Measurements from ENCODE around the gene CD24.
"Not testable (repeated sequence)": the region's sequence is repeated elsewhere in the genome, so short reads cannot be mapped to it uniquely, and the experiment has no call there.

CD24 gene, protein sequence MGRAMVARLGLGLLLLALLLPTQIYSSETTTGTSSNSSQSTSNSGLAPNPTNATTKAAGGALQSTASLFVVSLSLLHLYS

DNA sequence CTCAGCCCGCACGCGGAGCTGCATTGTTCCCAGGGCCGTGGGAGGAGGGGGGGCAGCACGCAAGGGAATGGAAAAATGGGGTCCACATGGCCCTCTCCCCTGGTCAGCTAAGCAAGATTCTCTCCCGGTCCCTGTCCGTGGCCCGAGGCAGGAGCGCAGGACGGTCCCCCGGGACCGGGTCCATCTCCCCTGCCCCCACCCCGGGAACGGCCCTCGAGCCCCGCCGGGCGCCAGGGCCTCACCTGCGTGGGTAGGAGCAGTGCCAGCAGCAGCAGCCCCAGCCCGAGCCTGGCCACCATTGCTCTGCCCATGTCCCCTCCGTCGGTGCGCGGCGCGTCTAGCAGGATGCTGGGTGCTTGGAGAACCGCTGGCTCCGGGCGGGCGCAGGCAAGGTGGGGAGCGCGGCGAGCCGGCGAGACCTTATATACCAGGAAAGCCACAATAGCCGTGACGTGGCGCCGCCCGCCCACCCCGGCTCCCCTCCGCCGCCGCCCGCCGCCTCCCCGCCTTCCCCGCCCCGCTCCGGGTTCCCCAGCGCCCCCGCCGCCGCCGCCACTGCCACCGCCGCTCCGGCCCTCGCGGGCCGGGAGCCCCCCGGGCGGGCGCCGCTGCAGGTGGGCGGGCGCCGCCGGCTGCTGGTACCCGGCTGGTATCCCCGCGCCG lies at the start of gene CD24:
TSS of gene CD24 (minus strand) at position 394 of the 663 bp plus-strand sequence. CDS start at position 311, 83 bp downstream.
- no peak for DNase-seq (ENCODE audit: low read depth, low spot score)

- no peak for DNase-seq (ENCODE audit: low read depth, low spot score)
These were observed 47.1 kb upstream of the CD24 start for GRCh38 chr6:107021446-107022185.

GRCh38 chr6:107020239-107020638 lies 45.7 kb upstream of the CD24 start:
- DNase-seq (ENCODE audit: low read depth, low spot score), result no peak

GRCh38 chr6:107019628-107020027 lies 45.1 kb upstream of the CD24 start:
- not testable (repeated sequence) for DNase-seq (ENCODE audit: low read depth, low spot score)

DNA sequence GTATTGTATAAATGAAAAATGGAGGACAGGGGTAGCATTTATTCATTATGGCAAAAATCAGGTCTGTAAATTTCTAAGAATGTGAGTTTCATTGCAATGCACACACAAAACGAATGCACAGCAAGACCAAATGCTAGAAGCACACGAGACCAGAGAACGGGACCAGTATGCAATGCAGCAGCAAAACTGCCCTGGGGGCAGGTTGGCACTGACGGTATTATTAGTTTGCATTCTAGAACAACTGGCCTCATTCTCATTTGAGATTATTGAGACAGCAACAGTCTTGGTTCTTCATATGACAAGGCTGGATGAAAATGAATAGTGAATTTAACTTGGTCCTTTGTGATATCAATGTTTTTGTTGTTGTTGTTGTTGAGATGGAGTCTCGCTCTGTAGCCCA lies 44.5 kb upstream of the CD24 start:
- DNase-seq (ENCODE audit: low read depth, low spot score), result no peak

GRCh38 chr6:107009499-107009898 lies 35.0 kb upstream of the CD24 start:
- no peak for DNase-seq (ENCODE audit: low read depth, low spot score)

DNA sequence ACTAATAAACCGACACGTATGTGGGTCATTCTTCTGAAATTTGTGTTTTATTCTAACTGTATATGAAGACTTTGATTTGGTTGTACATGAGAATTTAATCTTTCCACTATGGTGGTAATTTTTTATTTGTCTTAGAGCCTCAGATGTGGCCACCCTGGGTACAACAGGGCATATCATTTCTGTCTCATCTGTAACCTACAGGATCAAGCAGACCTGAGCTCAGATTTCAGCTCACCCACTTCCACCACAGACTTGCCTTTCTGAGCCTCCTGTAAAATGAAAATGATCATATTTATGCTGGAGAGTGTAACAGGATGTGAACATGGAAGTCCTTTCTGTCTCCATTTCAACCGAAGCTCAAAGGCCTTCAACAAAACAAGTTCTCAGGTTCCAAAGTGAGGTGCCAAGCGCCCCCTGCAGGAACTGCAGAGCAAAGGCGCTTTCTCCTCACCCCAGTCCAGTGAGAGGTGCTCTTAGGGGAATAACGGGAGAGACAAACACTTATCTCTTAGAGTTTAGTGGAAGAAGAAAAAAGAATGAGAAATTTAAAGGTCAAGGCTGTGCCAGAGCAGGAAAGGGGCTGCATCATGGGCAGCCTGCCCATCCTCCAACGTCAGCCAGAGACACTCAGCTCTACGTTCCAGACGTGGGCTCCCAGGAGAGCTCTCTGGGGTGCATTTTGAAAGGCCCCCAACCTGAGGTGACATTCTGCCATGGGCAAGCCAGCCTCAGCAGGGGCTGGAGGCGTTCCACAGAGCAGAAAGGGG lies 23.0 kb upstream of the CD24 start:
- DNase-seq (ENCODE audit: low read depth, low spot score), result no peak

- no peak for DNase-seq (ENCODE audit: low read depth, low spot score)
These were observed 21.1 kb upstream of the CD24 start for GRCh38 chr6:106995640-106996039.

DNA sequence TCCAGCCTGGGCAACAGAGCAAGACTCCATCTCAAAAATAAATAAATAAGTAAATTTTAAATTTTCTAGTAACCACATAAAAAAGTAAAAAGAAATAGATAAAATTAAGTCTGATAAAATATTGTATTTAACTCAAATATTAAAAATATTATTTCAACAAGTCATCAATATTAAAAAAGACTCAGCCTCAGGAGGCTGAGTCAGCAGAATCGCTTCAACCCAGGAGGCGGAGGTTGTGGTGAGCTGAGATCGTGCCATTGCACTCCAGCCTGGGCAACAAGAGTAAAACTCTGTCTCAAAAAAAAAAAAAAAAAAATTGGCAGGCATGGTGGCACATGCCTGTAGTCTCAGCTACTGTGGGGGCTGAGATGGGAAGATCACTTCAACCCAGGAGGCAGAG lies 15.2 kb upstream of the CD24 start:
- not testable (repeated sequence) for DNase-seq (ENCODE audit: low read depth, low spot score)

DNA sequence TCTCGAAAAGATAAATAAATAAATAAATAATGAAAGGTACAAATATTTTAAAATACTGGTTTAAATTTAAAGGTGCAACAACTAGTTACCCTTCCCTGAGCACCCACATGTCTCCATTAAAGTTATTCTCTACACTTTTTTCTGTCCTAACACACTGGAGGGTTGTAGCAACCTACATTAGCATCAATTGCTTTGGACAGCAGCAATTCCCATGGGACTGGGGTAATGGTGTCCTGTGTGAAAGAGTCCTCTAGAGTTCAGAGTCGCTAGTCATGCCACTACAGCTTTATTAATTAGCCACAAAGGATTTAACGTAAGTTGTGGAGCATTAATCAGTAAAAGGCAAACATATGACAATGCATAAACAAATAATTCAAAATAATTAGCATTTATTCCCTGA lies 14.1 kb upstream of the CD24 start:
- no peak for DNase-seq (ENCODE audit: low read depth, low spot score)

GRCh38 chr6:106981926-106982325 lies 7.4 kb upstream of the CD24 start:
- no peak for DNase-seq (ENCODE audit: low read depth, low spot score)

DNA sequence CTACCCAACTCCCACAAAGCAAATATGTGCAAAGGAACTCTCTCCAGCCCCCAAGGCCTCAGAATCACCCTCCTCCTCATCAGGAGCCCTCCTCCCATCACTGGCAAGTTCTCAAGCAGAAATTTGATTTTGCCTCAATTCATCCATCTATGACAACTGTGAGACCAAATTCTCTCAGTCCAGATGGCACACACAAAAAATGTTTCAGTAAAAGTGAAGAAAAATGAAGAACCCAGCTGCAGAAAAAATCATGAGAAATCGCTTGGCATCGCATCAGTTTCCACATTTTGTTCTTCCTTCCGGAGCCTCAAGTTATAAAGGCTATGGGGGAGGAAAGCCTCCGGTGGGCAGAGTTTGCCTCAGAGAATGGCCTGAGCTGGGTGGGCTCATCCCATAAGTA lies 6.4 kb upstream of the CD24 start:
- no peak for DNase-seq (ENCODE audit: low read depth, low spot score)

GRCh38 chr6:106979435-106979884 lies 4.9 kb upstream of the CD24 start:
- DNase-seq (ENCODE audit: low read depth, low spot score), result peak; percentile 58

DNA sequence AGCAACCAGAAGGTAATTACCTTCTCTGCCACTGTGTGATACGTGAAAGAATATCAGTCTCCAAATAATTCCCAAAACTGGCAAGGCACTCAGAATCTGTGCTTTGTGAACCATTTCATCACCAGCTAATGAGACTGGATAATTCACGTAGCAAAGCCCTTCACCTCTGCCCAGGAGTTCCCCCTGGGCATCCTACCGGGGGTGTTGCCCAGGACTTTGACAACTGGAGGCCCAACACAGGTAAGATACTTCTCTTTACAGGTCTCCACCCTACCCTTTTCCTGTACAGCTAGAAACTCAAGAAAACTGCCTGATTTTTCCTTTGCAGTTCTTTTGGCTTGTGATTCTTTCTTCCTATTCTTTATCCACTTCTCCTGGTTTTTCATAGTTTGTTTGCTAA lies 2.7 kb upstream of the CD24 start:
- no peak for DNase-seq (ENCODE audit: low read depth, low spot score)

DNA sequence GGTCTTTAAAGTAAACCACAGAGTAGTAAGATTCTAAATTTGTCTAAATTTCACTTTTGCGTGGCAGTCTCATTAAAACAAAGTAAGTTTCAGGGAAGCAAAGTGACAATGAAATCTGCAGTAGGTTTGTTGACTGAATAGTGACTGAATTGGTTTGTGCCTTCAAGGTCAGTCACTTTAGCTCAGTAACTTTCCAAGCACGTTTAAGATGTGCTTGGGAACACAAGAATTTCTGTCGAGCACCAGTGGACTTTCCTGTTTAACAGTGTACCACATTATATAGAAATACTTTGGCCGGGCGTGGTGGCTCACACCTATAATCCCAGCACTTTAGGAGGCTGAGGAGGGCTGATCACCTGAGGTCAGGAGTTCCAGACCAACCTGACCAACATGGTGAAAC lies 1.7 kb upstream of the CD24 start:
- DNase-seq (ENCODE audit: low read depth, low spot score), result no peak

- no peak for DNase-seq (ENCODE audit: low read depth, low spot score)
These were observed 1.2 kb upstream of the CD24 start for GRCh38 chr6:106975738-106976064.

DNA sequence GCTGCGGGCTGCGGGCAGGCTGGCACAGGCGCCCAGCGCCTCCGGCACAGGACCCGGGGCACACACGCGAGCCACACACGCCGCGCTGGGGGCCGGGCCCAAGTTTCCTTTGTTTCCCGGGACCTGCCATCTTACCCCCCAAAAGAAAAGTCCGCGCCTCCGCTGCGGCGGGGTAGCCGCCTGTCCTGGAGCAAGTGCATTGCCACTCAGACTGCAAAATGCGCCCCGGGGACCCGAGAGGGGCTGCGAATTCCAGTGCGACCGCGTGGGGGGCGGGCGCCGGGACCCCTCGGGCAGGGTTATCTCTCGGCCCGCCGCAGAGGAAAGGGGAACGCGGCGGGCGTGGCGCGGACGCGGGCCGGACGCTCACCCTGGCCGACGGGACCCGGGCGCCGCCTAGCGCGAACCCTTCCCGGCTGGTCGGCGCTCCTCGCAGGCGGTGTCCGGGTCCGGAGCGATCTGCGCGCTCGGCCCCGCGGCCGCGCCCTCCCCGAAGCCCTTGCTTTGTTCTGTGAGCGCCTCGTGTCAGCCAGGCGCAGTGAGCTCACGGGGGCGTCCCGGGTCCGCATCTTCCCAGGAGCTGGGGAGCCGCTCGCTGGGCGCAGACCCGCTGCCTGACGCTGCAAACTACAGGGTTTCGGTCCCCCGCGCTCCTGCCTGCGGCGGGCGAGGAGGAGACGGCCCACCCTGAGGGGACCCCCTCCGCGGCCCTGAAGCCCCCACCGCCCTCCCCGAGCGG lies 639 bp upstream of the CD24 start:
- no peak for DNase-seq (ENCODE audit: low read depth, low spot score)

GRCh38 chr6:106973836-106974335 lies 643 bp downstream of the CD24 start:
- DNase-seq (ENCODE audit: low read depth, low spot score), result no peak

DNA sequence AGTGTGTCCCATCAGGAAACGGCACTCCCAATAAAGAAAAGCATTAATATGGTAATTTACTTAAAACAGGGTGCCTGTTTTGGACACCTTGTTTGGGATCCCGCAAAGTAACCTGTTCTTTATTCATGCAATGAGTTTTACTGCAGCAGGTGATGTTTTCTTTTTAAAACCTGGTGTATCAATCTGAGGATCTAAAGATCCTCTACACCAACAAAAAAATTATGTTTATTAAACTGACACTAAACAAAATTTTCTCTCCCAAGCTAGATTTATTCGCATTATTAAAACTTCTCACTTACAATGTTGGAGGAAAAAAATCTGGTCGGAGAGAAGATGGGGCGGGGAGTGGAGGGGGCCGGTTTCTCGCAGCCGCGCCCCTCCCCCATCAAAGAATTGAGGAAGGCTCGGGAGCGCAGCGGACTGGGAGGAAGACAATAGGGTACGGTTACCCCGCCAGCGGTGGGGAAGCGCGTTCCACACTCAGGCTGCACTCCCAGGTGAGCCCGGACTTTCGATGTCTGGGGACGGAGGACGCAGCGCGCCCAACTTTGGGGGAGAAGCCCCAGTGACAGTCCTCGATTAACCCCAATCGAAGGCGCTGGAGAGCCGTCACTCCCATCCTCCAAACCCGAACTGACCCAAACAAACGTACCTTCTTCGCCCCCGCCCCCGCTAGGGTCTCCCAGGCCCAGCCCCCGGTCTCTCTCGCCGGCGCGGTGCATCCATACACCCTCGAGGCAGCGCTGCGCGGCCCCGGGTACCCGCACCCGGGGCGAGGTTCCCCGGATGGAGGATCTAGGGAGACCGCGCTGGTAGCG lies 1.3 kb downstream of the CD24 start:
- no peak for DNase-seq (ENCODE audit: low read depth, low spot score)

DNA sequence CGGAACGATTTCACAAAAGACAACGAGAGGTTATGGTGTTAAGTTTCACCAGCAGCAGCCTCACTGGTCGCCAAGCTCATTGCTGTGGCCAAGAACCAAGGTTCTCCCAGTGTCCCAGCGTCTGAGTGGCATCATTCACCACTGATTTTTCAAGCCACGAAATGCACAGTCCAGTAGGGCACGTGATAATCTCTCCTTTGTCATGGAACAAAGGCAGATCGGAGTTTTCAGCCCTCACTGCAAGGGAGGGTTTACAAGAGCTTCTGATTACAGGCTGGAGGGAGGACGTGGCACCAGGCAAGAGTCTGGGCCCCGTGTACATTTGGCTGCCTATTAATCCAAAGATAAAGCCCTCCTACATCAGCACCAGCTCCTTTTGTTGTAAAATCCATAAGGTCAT lies 2.0 kb downstream of the CD24 start:
- DNase-seq (ENCODE audit: low read depth, low spot score), result no peak

DNA sequence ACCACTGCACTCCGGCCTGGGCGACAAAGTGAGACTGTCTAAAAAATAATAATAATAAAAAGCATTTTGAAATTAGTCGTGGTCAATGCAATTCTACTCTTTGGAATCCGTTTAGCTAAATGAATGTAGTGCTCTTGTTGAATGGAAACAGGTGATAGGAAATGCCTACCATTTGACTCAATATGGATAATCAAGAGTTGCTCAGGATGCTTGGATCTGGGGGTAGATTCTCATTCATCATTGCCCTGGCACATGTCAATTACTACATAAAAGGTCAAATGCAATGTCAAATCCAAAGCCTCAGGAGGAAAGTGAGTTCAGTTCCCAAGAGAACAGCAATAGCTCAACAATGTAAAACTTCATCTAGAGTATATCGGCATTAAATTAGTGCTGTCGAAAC lies 3.8 kb downstream of the CD24 start:
- DNase-seq (ENCODE audit: low read depth, low spot score), result not testable (repeated sequence)

Measured in activated naive CD8-positive, alpha-beta T cell treated with anti-CD3 and anti-CD28 coated beads, Interleukin-2, amount 50 U/mL, for 16 hours (primary cell).